Stimulated activated CD8-positive, alpha-beta memory T cell treated with anti-CD3 and anti-CD28 coated beads, Interleukin-7, amount 100 ng/mL, for 4 hours (primary cell): ENCODE results near the gene POLR2M.

ENCODE experiments used
- DNase-seq, 2 donors: peaks; one replicate each; pipeline ENCODE4 v3.0.0-alpha.2; 2020; ENCODE audit warnings: low read depth in 2 of 2

POLR2M gene

GRCh38 chr15:57691082-57691481 lies 15.4 kb upstream of the POLR2M start:
- no peak for DNase-seq

- DNase-seq = no peak
Observed at GRCh38 chr15:57692709-57693108, 13.8 kb upstream of the POLR2M start.

DNA sequence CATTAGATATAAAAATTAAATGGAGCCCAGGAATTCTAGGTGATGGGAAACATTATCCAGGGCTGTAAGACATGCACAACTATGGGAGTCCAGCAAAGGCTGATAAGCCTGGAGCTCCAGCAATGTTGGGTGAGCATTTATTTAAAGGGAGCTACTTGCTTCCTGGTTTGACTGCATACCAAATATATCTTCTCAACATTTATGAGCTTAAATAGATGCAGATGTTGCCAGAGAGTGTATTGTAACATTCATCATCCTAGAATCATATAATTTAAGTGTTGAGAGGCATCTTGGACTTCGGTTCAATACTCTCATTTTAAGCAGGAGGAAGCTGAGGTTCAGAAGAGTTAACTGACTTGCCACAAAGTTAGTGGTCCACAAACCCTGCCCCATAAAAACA lies 12.2 kb upstream of the POLR2M start:
- no peak for DNase-seq

GRCh38 chr15:57696146-57696545 lies 10.4 kb upstream of the POLR2M start:
- DNase-seq = no peak

GRCh38 chr15:57697588-57697987 lies 8.9 kb upstream of the POLR2M start:
- no peak for DNase-seq

DNA sequence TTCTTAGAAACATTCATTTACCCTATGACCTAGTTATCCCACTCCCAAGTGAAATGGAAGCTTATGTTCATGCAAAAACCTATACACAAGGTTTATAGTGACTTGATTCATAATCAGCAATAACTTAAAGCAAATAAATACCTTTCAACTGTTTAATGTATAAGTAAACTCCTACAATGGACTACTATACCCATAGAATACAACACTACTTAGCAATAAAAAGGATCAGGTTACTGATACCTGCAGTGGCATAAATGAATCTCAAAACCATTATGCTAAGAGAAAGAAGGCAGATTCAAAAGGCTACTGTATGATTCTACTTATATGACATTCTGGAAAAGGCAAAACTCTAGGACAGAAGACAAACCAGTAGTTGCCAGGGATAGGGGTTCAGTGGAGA lies 8.3 kb upstream of the POLR2M start:
- DNase-seq = no peak

- DNase-seq = no peak
Observed at GRCh38 chr15:57698991-57699390, 7.5 kb upstream of the POLR2M start.

DNA sequence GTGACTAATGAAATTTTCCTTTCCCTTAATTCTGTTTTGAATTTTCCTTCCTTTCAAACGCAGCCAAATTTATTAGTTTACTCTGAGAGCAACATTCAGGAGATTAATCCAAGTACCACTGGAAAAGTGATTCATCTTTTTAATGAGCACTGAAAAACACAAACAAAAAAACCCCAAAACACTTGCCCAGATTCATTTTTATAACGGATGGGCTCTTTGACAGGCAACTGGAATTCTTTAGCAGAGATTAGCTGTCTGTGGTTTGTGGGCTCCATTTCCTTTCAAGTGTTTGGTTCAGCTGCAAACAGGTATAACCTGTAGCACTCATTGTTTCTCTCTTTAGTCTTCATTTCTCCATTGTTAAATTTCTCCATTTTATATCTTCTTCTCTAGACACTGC lies 3.1 kb upstream of the POLR2M start:
- no peak for DNase-seq

DNA sequence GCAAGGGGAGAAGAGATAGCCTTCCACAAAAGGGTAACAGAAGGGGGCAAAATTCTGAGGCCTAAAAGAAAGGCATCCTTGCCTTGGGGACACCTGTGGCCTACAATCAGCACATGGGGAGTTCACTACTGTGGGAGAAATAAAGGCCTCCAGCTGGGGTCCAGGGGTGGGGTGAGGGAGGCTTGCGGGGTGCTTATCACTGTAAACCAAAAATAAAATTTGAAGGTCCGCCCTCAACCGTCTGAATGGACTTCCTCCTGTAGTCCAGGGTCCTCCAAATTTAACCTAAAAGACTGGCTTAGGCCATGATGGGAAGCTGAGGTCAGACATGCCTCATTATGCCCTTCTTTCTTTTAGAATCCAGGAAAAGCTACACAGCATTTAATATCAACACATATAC lies 2.1 kb upstream of the POLR2M start:
- DNase-seq = no peak

DNA sequence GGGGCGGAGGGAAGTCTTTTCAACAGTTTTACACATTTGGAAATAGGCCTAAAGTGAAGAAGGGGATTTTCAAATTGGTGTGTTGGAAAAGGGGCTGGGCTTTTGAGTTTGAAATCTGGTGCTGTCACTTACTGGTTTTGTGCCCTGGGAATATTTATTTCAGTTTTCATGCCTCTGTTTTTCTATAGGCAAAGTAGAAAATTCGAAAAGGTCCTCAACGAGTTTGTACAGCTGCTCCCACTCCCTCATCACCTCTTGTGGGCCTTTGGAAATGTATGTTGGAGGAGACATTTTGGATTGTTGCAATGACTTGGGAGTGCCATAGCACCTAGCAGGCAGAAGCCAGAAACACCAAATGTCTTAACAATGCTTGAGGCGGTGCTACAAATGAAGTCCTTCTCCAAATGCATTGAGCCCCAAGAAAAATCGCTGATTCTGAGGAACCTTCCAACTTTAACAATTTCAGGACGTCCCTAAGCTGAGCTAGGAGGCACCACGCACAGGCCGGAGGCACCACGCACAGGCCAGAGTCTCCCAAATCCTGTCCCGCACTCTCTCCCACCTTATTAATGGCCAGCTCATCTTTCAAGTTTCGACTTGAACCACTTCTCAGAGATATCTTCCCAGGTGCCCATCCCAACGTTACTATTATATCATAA lies 639 bp upstream of the POLR2M start:
- DNase-seq = no peak

GRCh38 chr15:57708047-57708446 lies 1.5 kb downstream of the POLR2M start:
- DNase-seq = no peak

GRCh38 chr15:57718309-57718708 lies 11.8 kb downstream of the POLR2M start:
- no peak for DNase-seq

DNA sequence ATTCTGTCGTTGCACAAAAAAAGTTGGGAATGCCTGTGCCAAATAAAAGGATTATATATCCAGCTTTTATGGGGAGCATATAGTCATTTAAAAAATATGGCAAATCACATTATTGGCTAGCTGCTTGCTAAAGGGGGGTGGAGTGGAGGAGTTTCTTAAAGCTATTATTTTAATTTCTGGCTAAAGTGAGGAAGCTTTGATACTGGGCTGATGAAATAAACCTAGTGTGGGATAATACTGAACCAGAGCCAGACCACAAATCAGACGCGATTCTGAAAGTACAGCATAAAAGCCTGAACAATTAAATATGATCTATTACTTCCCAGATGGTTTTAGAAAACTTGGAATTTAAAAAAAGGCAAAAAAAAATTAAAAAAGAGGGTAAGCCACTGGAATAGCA lies 14.4 kb downstream of the POLR2M start:
- no peak for DNase-seq

DNA sequence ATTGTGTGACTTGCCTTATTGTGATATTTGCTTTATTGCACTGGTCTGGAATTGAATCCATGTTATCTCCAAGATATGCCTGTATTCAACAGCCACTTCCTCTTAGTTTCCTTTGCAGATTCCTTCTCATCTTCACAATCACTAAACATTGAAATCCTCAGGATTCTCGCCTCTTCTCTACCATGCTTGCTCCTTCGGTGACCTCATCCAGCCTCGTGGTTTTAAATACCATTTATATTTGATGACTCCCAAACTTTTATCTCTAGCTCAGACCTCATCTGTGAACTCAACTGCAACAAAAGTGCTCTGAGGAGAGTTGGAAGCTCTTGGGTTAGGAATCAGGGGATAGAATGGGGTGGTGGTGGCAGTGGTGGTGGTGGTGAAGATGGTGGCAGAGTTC lies 19.9 kb downstream of the POLR2M start:
- DNase-seq = no peak

DNA sequence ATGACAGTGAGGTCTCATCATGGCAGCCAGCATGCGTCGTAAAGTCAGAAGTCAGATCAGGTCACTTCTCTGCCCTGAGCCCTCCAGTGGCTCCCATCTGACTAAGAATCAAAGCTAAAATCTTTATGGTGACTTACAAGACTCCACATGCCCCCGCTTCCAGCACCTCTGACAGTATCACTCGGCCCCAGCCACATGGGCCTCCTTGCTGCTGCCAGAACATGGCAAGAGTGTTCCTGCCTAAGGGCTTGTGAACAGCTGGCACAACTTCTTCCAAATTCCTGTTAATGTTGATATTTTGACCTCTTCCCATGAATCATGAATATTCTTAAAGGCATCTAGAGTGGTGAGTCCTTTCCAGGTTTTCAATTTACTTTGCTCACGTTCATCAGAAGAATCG lies 20.5 kb downstream of the POLR2M start:
- DNase-seq = no peak

DNA sequence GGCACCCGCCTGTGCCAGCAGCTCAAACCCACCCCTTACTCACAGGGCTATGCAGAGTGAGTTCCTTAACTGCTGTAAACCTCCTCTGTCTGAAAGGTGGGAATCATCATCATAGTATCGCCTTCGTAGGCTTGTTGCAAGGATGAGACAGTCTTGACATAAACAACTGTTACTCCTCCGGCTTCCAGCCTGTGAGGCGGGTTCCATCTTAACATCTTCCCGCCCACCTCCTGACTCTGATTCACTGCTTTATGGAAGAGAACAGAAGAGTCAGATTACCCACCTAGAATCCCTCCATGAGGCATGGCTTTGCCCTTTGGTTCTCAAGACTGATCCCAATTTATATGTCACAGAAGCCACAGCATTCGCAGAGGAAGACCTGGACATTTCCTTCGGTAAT lies 21.9 kb downstream of the POLR2M start:
- DNase-seq = no peak

- no peak for DNase-seq
Observed at GRCh38 chr15:57730876-57731275, 24.4 kb downstream of the POLR2M start.

DNA sequence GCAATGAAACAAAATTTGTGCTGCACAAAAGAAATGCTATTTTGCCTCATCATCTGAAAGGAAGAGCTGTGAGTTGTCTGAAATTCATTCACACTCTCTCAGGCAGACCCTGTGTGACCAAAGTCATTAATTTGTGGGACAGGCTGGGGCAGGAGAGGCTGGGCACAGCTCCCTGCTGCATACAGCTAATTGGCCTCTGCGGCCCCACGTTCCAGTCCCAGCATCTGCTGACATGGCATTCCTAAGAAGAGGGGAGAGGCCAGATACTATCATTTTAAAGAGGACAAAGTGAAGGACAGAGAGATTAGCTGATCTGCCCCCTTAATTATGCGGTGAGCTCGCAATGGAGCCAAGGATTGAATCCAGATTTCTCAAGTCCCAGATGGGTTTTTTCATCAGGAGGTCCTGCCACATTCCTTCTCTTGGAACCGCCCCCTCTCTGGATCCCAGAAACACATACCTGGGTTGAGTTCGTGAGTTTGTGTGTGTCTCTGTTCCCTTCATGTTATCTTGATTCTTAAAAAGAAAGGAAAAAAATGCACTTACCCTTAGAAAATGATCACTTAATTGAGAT lies 25.1 kb downstream of the POLR2M start:
- no peak for DNase-seq

GRCh38 chr15:57732526-57733331 lies 26.2 kb downstream of the POLR2M start:
- DNase-seq = peak in 1 of 2 donors; percentile 2

- DNase-seq = no peak
Observed at GRCh38 chr15:57734860-57735259, 28.3 kb downstream of the POLR2M start.

GRCh38 chr15:57735431-57735830 lies 28.9 kb downstream of the POLR2M start:
- DNase-seq = no peak

DNA sequence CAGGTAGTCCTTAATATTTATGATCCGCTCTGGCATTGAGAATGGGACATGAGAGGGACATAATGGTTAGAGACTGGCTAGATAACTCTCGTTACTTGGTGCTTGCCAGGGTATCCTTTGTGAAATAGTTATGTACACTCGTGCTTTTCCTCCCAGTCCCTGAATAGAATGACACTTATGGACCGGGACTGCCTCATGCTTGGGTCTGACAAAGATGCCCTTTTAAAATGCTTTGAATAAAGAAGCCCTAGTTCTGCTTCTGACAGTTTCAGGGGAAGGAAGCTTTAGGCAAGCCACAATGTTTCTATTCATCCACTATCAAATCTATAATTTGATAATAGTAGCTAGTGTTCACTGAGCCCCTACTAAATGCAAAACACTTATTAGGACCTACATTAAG lies 29.4 kb downstream of the POLR2M start:
- no peak for DNase-seq

GRCh38 chr15:57736591-57736990 lies 30.1 kb downstream of the POLR2M start:
- no peak for DNase-seq
